DMS153 treated with DMSO at 0.1 percent for 48 hours (cell line): ENCODE measurements around the gene TNNI2.
A peak's percentile ranks its signal among the peaks of the same experiment; 100 is the strongest.

Experiments
- DNase-seq: peaks from one replicate; lab custom pipeline; 2025; ENCODE audit not compliant: unreplicated experiment; lab: John Stamatoyannopoulos, UW

Gene TNNI2

GRCh38 chr11:1857064-1857463, 18.3 kb downstream of the TNNI2 start:
- no peak for DNase-seq

GRCh38 chr11:1858154-1858553, 19.4 kb downstream of the TNNI2 start:
- DNase-seq, result no peak

- DNase-seq, result no peak
These were observed 19.8 kb downstream of the TNNI2 start for GRCh38 chr11:1858576-1858975.

- DNase-seq, result no peak
These were observed 20.2 kb downstream of the TNNI2 start for GRCh38 chr11:1859004-1859403.

- DNase-seq, result no peak
These were observed 21.3 kb downstream of the TNNI2 start for GRCh38 chr11:1860108-1860507.

GRCh38 chr11:1861435-1862411, 22.9 kb downstream of the TNNI2 start:
- DNase-seq, result no peak

- DNase-seq, result no peak
These were observed 24.0 kb downstream of the TNNI2 start for GRCh38 chr11:1862588-1863351.

- peak; percentile 33 for DNase-seq
These were observed 24.8 kb downstream of the TNNI2 start for GRCh38 chr11:1863352-1864216.

- no peak for DNase-seq
These were observed 25.4 kb downstream of the TNNI2 start for GRCh38 chr11:1864231-1864630.

GRCh38 chr11:1864831-1865665, 26.3 kb downstream of the TNNI2 start:
- no peak for DNase-seq

GRCh38 chr11:1866226-1866625, 27.4 kb downstream of the TNNI2 start:
- no peak for DNase-seq

GRCh38 chr11:1866776-1867175, 28.0 kb downstream of the TNNI2 start:
- DNase-seq, result no peak

- DNase-seq, result no peak
These were observed 28.6 kb downstream of the TNNI2 start for GRCh38 chr11:1867381-1867780.

GRCh38 chr11:1868056-1868635, 29.4 kb downstream of the TNNI2 start:
- no peak for DNase-seq

- no peak for DNase-seq
These were observed 30.0 kb downstream of the TNNI2 start for GRCh38 chr11:1868636-1869291.

GRCh38 chr11:1869427-1870325, 30.9 kb downstream of the TNNI2 start:
- DNase-seq, result no peak

GRCh38 chr11:1870326-1870696, 31.5 kb downstream of the TNNI2 start:
- DNase-seq, result no peak

- DNase-seq, result no peak
These were observed 32.1 kb downstream of the TNNI2 start for GRCh38 chr11:1870721-1871466.
